Measurements from ENCODE around the gene WWP2. TPM values are rescaled to one million over a fixed set of nuclear protein-coding genes. Genes with fewer than 3 reads are reported as not detected.

The WWP2 gene
- total RNA-seq, 2 experiments from 2014 or later, result 41.9 to 43.0 TPM

DNA sequence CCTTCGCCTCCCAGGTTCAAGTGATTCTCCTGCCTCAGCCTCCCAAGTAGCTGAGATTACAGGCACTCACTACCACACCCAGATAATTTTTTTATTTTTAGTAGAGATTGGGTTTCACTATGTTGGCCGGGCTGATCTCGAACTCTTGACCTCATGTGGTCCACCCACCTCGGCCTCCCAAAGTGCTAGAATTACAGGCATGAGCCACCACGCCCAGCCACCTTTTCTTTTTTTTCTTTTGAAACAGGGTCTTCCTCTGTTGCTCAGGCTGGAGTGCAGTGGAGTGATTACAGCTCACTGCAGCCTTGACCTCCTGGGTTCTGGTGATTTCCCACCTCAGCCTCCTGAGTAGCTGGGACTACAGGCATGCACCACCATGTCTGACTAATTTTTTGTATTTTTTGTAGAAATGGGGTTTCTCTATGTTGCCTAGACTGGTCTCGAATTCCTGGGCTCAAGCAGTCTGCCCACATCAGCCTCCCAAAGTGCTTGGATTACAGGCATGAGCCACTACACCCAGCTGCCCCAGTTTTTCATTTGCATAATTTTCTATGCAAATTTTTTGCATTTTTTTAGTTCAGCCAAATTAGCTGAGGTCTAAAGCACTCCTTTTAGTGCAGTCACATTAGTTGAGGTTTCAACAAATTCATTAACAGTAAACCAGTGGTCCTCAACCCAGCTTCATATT is 11.3 kb downstream of the WWP2 start:
- H3K27me3 ChIP-seq (ENCODE audit: control insufficient read depth in 1 of 2, insufficient read depth in 2 of 2, low read length in 2 of 2), result no peaks in the 10 kb centered on the region
- intact Hi-C loops (cut with DNase I, micrococcal nuclease), result no loop called here
- Mint-ChIP-seq H3K27ac (peak overlapping the region; percentile 9), H3K4me3 (no peak overlapping the region), H3K4me1 (ENCODE audit: low read depth) (peaks cover 47% of the 10 kb centered on the region), H3K27me3 (no peaks in the 10 kb centered on the region), H3K9me3 (peaks cover 6% of the 10 kb centered on the region), H3K36me3 (ENCODE audit: low read depth) (peaks cover 39% of the 10 kb centered on the region)
- DNase-seq, result no peak
- peaks cover 21% of the 10 kb centered on the region for H3K4me1 ChIP-seq (ENCODE audit: insufficient read depth, low read length)
- H3K9me3 ChIP-seq (ENCODE audit: control insufficient read depth in 1 of 2, insufficient read depth in 1 of 2, low read length in 2 of 2), result peaks cover 7 to 13% of the 10 kb centered on the region in 2 experiments
- H3K4me3 ChIP-seq (ENCODE audit: low read length), result no peak overlapping the region
- peaks cover 11% of the 10 kb centered on the region for H3K36me3 ChIP-seq (ENCODE audit: insufficient read depth, low read length)
- no peak overlapping the region for H3K27ac ChIP-seq (ENCODE audit: low read depth in 1 of 2, low read length in 2 of 2)
- no peak for ATAC-seq (ENCODE audit: poor library complexity)
- POLR2A ChIA-PET, result interaction anchor here (4.6 kb wide), 1 partner anchor 11 kb away, joined by 16 read pairs; the partner anchor contains the start of gene WWP2
- TF ChIP-seq, protein P1, sequence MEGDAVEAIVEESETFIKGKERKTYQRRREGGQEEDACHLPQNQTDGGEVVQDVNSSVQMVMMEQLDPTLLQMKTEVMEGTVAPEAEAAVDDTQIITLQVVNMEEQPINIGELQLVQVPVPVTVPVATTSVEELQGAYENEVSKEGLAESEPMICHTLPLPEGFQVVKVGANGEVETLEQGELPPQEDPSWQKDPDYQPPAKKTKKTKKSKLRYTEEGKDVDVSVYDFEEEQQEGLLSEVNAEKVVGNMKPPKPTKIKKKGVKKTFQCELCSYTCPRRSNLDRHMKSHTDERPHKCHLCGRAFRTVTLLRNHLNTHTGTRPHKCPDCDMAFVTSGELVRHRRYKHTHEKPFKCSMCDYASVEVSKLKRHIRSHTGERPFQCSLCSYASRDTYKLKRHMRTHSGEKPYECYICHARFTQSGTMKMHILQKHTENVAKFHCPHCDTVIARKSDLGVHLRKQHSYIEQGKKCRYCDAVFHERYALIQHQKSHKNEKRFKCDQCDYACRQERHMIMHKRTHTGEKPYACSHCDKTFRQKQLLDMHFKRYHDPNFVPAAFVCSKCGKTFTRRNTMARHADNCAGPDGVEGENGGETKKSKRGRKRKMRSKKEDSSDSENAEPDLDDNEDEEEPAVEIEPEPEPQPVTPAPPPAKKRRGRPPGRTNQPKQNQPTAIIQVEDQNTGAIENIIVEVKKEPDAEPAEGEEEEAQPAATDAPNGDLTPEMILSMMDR (IDR thresholded peaks at IDR 0.05), result no peak
- CTCF ChIA-PET, result interaction anchor here (1.4 kb wide), 1 partner anchor 19 kb away, joined by 4 read pairs; the partner anchor contains the start of gene NOB1

DNA sequence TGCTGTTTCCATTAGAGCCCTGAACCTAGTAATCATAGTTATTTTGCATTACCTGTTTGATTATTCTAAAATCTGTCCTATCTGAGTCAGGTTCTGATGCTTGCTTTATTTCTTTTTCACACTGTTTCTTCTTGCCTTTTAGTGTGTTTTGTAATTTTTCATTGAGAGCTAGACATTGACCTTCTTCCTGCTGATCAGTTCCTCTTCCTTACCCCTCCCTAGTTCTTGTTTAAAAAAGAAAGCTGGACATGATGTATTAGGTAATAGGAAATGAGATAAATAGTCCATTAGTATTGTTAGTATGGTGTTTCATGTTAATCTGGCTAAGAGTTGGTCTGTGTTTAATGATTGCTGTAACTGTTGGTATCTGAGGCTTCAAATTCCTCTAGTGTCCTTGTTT is 13.4 kb downstream of the WWP2 start:
- CTCF ChIA-PET, result no interaction called here
- Histone ChIP-seq H3K9me3 (ENCODE audit: control insufficient read depth in 1 of 2, insufficient read depth in 1 of 2, low read length in 2 of 2) (peaks cover 7 to 13% of the 10 kb centered on the region in 2 experiments), H3K27me3 (ENCODE audit: control insufficient read depth in 1 of 2, insufficient read depth in 2 of 2, low read length in 2 of 2) (no peaks in the 10 kb centered on the region), H3K36me3 (ENCODE audit: insufficient read depth, low read length) (peaks cover 11% of the 10 kb centered on the region), H3K4me3 (ENCODE audit: low read length) (no peak overlapping the region), H3K4me1 (ENCODE audit: insufficient read depth, low read length) (peaks cover 17% of the 10 kb centered on the region), H3K27ac (ENCODE audit: low read depth in 1 of 2, low read length in 2 of 2) (no peak overlapping the region)
- no peak overlapping the region for H3K27ac Mint-ChIP-seq
- ATAC-seq (ENCODE audit: poor library complexity) (no peak), DNase-seq (no peak)
- POLR2A ChIA-PET, result interaction anchor here (0.6 kb wide), 1 partner anchor 36 kb away, joined by 3 read pairs; no protein-coding TSS in a partner anchor
- intact Hi-C loops (cut with DNase I, micrococcal nuclease), result no loop called here
- no peaks in the 10 kb centered on the region for H3K27me3 Mint-ChIP-seq
- H3K9me3 Mint-ChIP-seq, result peaks cover 6% of the 10 kb centered on the region
- peaks cover 44% of the 10 kb centered on the region for H3K36me3 Mint-ChIP-seq (ENCODE audit: low read depth)
- TF ChIP-seq, protein P1 (IDR thresholded peaks at IDR 0.05), result no peak
- peaks cover 32% of the 10 kb centered on the region for H3K4me1 Mint-ChIP-seq (ENCODE audit: low read depth)
- no peak overlapping the region for H3K4me3 Mint-ChIP-seq

- intact Hi-C loops (cut with DNase I, micrococcal nuclease), result no loop called here
Observed at GRCh38 chr16:69779724-69780123, 17.6 kb downstream of the WWP2 start.

More at GRCh38 chr16:69779724-69780123, 17.6 kb downstream of the WWP2 start:
- Mint-ChIP-seq H3K27ac (no peak overlapping the region), H3K36me3 (ENCODE audit: low read depth) (peaks cover 56% of the 10 kb centered on the region), H3K4me1 (ENCODE audit: low read depth) (peaks cover 5% of the 10 kb centered on the region), H3K4me3 (no peak overlapping the region), H3K27me3 (no peaks in the 10 kb centered on the region), H3K9me3 (peaks cover 6% of the 10 kb centered on the region)
- H3K4me3 ChIP-seq (ENCODE audit: low read length), result no peak overlapping the region
- no peak for DNase-seq
- peaks cover 7 to 13% of the 10 kb centered on the region in 2 experiments for H3K9me3 ChIP-seq (ENCODE audit: control insufficient read depth in 1 of 2, insufficient read depth in 1 of 2, low read length in 2 of 2)
- ChIA-PET CTCF (no interaction called here), POLR2A (no interaction called here)
- peaks cover 3% of the 10 kb centered on the region for H3K4me1 ChIP-seq (ENCODE audit: insufficient read depth, low read length)
- TF ChIP-seq, protein P1 (IDR thresholded peaks at IDR 0.05), result no peak
- no peaks in the 10 kb centered on the region for H3K27me3 ChIP-seq (ENCODE audit: control insufficient read depth in 1 of 2, insufficient read depth in 2 of 2, low read length in 2 of 2)
- H3K27ac ChIP-seq (ENCODE audit: low read depth in 1 of 2, low read length in 2 of 2), result no peak overlapping the region
- ATAC-seq (ENCODE audit: poor library complexity), result no peak
- H3K36me3 ChIP-seq (ENCODE audit: insufficient read depth, low read length), result peaks cover 14% of the 10 kb centered on the region
